Cardiac muscle cell (in vitro differentiated cells and primary cell): Measurements from ENCODE around the gene KCTD16. TPM values are rescaled to one million over a fixed set of nuclear protein-coding genes. Genes with fewer than 3 reads are reported as not detected.

Source experiments
- DNase-seq, 2 donors: peaks; one replicate each; pipeline versions ENCODE4 v3.0.0 to v3.0.0-alpha.2; 2010 to 2017; ENCODE audit warnings: low read depth in 1 of 2, low spot score in 1 of 2
- H3K27ac ChIP-seq: fragments of 200-600 bp; sonication (generic); 2 replicates; pipeline ENCODE4 v1.5.1; 2016
- H3K27me3 ChIP-seq: fragments of 200-600 bp; sonication (generic); 2 replicates; pipeline ENCODE4 v1.6.0; 2016; ENCODE audit warnings: control low read depth
- H3K36me3 ChIP-seq: fragments of 200-600 bp; sonication (generic); 2 replicates; pipeline ENCODE4 v1.5.1; 2016; ENCODE audit warnings: control low read depth
- H3K4me1 ChIP-seq: fragments of 200-600 bp; sonication (generic); 2 replicates; pipeline ENCODE4 v1.8.1; 2017; ENCODE audit warnings: low read depth, mild to moderate bottlenecking, mixed run types
- H3K4me3 ChIP-seq: fragments of 200-600 bp; sonication (generic); 2 replicates; pipeline ENCODE4 v1.5.1; 2016; ENCODE audit warnings: mild to moderate bottlenecking
- H3K9me3 ChIP-seq: fragments of 200-600 bp; sonication (generic); 2 replicates; pipeline ENCODE4 v1.5.1; 2017; ENCODE audit warnings: low read depth, mild to moderate bottlenecking, control low read depth
- CTCF ChIP-seq: IDR thresholded peaks from 2 replicates; pipeline ENCODE4 v1.5.1; 2012; ENCODE audit warnings: low read depth, mild to moderate bottlenecking, low read length
- polyA plus RNA-seq: library from polyadenylated mRNA; unstranded; fragments of >200 nt; fragmentation: Nextera tagmentation; extraction: Ambion mirVana; gene quantifications from 2 replicates; pipeline ENCODE4 v1.2.1, GENCODE V29; 2016
- total RNA-seq: library from RNA; depleted of rRNA; stranded (reverse); fragments of >200 nt; gene quantifications from 2 replicates; pipeline ENCODE4 v1.2.3, GENCODE V29; 2016

Gene KCTD16
- total and polyA plus RNA-seq, 2 experiments from 2014 or later: 0.13 to 0.66 TPM

DNA sequence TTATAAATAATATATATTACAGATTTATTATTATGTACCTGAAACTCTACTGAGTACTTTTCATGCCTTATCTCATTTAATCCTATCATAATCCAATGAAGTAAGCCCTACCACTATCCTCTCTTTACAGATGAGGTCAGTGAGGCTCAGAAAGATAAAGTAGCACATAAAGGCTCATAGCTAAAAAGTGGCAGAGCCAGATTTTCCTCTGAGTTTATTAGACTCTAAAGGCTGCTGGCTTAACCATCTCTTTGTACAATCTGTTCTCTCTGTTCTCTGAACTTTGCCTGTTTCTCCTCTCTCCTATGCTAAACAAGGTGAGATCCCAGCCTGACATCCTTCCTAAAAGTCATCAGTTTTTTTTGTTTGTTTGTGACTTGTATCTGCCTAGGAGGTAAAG lies 311.2 kb downstream of the KCTD16 start:
- no peak for DNase-seq
- no peak for TF ChIP-seq CTCF
- Histone ChIP-seq H3K27me3 (no peaks in the 10 kb centered on the region), H3K4me3 (no peak overlapping the region), H3K4me1 (peaks cover 5% of the 10 kb centered on the region), H3K27ac (no peak overlapping the region), H3K36me3 (no peaks in the 10 kb centered on the region), H3K9me3 (no peaks in the 10 kb centered on the region)

DNA sequence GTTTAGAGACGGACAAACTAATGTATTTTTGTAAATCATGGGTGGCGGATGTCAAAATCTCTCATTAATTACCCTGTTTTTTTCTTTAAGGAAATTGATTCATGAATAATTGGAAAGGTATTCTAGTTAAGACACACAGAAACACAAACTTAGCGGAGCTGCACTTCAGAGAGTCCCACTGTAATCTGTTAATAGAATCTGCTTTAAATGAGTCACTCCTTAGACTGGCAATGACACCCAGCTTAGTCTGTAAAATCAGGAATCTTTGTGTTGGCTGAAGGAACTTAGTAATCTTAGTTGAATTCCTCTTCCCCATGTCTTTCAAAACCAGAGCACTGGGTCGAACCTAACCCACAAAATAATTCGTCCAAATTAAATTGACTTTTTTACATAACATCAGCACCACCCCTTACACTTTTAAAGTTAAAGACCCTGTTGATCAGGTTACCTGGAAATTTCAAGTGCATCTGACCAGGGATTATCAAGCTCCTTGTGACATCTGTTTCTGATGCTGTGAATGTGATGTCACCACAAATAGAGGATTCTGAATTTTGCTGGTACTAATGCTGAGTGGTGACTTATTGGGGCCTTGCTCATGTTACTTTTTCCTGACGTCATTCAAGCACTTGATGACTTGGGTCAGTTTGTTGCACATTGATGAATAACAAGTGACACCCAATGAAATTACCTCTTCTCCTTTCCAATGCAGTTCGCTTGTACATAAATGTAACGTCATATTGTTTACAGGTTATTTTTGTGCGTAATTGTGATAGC lies 313.6 kb downstream of the KCTD16 start:
- H3K27ac ChIP-seq: no peak overlapping the region
- DNase-seq: no peak

GRCh38 chr5:144485540-144485939 lies 314.9 kb downstream of the KCTD16 start:
- Histone ChIP-seq H3K4me3 (no peak overlapping the region), H3K27me3 (no peaks in the 10 kb centered on the region), H3K4me1 (no peaks in the 10 kb centered on the region), H3K27ac (no peak overlapping the region), H3K36me3 (no peaks in the 10 kb centered on the region), H3K9me3 (no peaks in the 10 kb centered on the region)
- no peak for DNase-seq
- TF ChIP-seq CTCF: no peak

More for the DNA sequence above, 313.6 kb downstream of the KCTD16 start:
- Histone ChIP-seq H3K9me3 (no peaks in the 10 kb centered on the region), H3K4me3 (no peak overlapping the region), H3K4me1 (peaks cover 5% of the 10 kb centered on the region), H3K27me3 (no peaks in the 10 kb centered on the region), H3K36me3 (no peaks in the 10 kb centered on the region)
- TF ChIP-seq CTCF: no peak

- Histone ChIP-seq H3K9me3 (no peaks in the 10 kb centered on the region), H3K4me3 (no peak overlapping the region), H3K4me1 (no peaks in the 10 kb centered on the region), H3K27me3 (no peaks in the 10 kb centered on the region), H3K27ac (no peak overlapping the region), H3K36me3 (no peaks in the 10 kb centered on the region)
- no peak for DNase-seq
- no peak for TF ChIP-seq CTCF
Measured at GRCh38 chr5:144487207-144487606, 316.5 kb downstream of the KCTD16 start.

DNA sequence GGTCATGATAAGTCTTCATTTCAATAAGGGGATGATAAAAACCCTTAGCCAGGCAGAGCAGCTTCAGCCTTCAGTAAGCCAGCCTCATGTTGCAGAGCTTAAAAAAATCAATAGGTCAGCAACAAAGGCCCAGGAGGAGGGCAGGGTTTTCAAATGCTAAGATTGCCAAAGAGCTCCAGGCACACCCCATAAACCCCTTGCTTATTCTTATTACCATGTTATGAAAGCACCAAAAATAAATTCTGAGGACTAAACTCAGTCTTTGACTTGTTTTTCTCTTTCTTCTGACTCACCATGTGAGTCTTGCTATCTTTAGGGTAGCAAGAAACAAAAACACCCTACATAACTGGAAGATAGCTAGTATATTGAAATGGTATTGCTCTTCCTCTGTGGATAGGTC lies 317.1 kb downstream of the KCTD16 start:
- Histone ChIP-seq H3K4me3 (no peak overlapping the region), H3K27me3 (no peaks in the 10 kb centered on the region), H3K4me1 (no peaks in the 10 kb centered on the region), H3K9me3 (no peaks in the 10 kb centered on the region), H3K36me3 (no peaks in the 10 kb centered on the region), H3K27ac (no peak overlapping the region)
- no peak for DNase-seq
- TF ChIP-seq CTCF: no peak

- Histone ChIP-seq H3K4me3 (no peak overlapping the region), H3K9me3 (no peaks in the 10 kb centered on the region), H3K36me3 (no peaks in the 10 kb centered on the region), H3K4me1 (no peaks in the 10 kb centered on the region), H3K27me3 (no peaks in the 10 kb centered on the region), H3K27ac (no peak overlapping the region)
- DNase-seq: no peak
- TF ChIP-seq CTCF: no peak
Measured at GRCh38 chr5:144503123-144503522, 332.4 kb downstream of the KCTD16 start.
